Kidney capillary endothelial cell (primary cell): Measurements from ENCODE around the gene BCAS3.

Experiments used
- DNase-seq: peaks from one replicate; pipeline ENCODE4 v3.0.0-alpha.2; 2018; ENCODE audit warnings: low spot score

The BCAS3 gene

DNA sequence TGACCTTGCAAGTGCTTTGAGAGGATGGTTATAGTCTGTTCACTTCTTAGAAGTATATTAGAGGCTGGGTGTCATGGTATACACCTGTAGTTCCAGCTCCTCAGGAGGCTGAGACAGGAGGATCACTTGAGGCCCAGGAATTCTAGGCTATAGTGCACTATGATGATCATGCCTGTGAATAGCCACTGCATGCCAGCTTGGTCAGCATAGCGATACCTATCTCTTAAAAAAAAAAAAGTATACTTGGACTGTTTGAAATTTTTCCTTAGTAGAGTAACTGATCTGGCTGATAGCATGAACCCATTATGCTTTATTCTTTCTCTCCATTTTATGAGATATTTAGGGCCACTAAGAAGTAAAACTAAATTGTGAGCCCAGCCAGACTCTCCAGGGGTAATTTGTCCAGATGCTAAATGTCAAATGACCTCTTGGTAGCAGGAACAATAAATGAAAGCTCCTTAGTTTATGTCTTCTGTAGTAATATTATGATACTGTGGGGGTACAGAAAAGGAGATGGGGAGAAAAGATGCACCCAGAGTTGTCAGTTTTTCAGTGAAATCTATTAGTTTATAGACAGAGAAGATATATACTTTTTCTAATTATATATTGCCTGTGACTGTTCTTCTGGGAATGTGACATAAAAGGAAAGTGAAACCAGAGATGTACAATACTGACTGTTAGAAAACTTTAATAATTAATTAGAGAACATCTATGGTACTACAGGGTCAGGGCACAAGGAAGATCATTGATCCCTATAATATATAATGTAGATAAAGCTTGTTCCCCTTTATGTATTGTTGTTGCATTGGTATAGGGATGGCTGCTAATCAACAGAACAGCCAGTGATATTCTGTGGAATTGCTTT is 386.7 kb downstream of the BCAS3 start:
- no peak for DNase-seq

DNA sequence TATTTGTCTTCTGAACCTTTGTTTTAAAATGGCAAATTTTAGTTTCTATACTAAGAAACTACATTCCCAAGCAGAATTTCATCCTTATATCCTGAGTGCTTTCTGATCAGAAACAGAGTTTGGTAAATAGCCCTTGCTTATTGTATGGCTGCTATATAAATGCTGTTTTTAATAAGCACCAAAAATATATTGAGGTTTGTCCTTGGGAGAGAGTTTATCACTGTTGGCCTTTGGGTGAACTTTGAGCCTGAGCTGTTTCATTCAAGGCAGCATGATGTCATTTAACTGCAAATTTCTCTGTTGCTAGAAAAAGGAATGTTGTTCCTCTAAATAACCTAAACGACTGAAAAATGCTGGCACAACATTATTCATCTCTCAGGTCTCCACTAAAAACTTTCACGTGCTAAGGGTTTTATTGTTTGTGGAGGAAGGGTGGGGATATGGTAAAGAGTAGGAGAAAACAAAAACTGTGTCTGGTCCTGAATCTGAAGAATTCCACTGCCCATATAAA is 387.7 kb downstream of the BCAS3 start:
- no peak for DNase-seq

DNA sequence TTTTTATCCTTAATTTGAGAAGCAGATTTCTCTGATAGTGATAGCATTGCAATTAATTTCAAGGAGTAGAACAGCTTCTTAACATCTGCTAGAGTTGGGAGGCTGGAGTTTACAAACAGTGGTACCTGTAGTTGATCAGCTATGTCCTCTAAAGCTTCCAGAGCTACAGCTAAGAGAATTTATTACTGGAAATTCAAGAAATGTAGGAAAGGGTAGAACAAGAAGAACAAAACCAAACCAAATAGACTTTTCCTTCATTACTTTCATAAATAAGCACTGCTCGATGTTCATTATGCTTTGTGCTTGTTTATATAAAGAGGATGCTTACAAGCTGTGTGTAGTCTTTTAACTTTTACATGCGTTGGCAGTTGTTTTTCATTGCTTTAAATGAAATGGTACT is 388.4 kb downstream of the BCAS3 start:
- DNase-seq = no peak

DNA sequence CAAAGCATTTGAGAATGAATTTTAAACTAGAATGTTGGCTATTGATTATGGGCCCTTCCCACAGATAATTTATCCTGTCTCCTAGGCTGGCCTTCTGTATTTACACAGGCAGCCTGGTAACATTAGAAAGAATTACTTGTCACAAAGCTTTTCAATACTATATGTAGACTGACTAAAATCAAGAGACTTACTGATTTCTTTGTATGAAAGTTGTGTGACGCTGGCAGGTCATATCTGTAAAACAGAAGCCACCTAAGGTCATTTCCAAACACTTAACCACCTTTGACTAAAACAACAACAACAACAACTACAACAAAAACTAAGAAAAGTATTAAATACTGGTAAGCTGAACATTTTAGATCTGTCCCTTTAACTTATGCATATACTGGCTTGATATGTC is 393.0 kb downstream of the BCAS3 start:
- DNase-seq = no peak

DNA sequence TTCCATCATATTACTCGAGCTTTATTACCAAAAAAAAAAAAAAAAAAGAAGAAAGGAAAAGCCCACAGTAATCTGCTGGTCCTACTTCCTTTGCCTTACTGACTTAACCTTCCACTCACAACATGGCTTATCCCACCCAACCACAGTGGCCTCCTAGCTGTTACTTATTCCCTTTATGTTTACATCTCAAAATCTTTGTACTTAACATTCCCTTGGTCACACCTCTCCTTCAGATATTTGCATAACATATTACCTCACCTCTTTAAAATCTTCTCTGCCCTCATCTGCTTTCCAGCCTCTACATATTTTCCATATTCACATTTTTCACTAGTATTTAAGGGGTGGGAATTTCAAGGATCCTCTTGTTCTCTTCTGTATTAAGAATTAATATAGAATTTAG is 395.0 kb downstream of the BCAS3 start:
- DNase-seq = no peak

DNA sequence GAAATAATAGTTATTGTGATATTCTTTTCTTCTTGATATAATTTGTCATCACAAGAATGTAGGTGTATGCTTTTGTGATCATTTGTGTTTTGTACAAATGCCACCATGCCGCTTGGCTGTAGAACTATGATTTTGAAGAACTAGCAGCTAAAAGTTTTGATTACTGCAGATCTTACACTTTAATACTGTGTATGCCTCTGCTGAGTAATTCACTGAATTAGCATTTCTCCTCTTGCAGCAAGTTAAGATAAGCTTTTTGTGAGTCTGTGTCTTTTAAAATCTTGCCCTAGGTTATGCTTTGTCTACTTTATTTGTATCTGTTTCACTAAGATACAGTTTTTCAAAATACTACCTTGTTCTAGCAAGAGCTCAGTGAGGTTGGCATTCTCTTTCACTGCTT is 395.5 kb downstream of the BCAS3 start:
- DNase-seq = no peak

DNA sequence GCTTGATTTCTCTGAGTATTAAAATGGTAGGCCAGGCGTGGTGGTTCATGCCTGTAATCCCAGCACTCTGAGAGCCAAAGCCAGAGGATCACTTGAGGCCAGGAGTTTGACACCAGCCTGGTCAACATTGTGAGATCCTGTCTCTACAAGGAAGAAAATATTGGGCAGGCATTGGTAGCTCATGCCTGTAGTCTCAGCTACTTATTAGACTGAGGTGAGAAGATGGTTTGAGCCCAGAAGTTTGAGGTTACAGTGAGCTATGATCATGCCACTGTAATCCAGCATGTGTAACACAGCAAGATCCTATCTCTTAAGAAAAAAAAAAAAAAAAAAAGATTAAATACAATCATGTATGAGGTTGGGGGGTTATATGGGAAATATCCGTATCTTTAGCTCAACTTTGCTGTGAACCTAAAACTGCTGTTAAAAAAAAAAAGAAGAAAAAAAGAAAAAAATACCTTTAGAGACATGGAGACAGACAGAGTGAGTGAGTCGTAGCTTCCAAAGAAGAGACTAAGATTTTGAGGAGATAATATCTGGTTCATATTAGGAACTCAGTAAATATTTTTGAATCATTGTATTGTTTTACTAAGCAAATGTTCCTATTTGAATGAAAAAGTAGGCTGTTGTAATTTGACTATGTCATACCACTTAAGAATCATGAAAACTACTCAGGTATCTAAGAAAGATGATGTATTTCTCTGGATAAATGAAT is 396.3 kb downstream of the BCAS3 start:
- no peak for DNase-seq

DNA sequence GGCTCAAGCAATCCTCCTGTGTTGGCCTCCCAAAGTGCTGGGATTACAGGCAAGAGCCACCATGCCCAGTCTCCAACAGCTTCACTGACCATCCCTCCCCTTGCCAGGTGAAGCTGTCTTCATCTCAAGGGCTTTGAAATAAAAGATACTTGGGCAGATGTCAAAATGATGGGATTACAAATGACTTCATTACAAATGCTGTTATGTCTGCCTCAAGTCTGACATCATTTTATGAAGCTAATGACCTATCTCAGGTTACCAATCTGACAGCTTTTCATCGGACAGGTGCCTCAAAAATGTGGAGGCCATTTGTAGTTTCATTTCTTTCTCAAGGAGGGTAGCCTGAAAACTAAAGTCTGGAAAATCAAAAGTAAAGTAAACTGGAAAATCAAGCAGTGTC is 398.3 kb downstream of the BCAS3 start:
- DNase-seq = no peak

DNA sequence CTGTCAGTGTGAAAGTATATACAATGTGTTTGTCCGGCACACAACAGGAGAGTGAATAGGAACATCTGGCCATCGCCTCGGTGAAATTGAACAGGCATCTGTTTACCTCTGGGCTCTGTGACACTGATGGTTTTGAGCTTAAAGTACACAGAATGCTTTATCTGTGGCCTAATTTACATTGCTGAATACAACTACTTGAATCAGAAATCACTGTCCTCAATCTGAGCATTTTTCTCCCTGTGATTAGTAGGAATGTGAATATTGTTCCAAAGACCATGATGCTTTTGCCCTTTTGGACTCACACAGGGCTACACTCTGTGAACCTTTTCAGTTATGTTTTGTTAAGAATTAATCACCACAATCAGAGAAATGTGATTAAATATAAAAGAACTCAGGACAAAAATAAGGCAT is 399.0 kb downstream of the BCAS3 start:
- no peak for DNase-seq

DNA sequence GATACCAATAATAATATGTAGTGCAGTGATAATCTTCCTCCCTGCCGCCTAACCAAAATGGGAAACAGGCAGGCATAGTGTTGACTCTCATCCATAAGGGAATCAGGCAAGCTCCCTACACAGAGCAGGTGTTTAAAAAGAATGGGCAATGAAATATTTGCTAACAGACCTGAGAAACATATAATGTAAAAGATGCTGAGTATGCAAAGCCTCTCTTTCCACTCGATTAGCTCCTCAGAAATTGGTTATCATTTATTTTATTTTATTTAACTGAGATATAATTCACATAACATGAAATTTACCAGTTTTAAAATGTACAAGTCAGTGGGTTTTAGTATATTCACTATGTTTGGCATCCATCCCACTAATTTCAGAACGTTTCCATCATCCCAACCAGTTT is 404.3 kb downstream of the BCAS3 start:
- no peak for DNase-seq

DNA sequence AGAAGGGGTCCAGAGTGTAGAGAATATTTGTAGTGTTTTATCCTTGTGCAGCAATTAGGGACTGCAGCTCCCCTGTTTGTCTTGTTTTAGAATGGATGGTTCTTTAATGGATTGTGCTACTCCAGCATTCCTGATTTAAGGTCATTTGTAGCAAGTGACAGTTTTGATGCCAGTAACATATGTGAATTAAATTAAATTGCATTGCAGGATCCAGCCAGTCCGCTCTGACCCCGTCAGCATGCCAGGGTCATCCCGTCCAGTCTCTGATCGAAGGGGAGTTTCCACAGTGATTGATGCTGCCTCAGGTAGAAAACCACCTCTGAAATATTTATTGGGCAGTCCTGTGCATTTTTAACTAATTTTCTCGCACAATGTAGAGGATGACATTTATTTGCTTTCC is 406.6 kb downstream of the BCAS3 start:
- DNase-seq = no peak

DNA sequence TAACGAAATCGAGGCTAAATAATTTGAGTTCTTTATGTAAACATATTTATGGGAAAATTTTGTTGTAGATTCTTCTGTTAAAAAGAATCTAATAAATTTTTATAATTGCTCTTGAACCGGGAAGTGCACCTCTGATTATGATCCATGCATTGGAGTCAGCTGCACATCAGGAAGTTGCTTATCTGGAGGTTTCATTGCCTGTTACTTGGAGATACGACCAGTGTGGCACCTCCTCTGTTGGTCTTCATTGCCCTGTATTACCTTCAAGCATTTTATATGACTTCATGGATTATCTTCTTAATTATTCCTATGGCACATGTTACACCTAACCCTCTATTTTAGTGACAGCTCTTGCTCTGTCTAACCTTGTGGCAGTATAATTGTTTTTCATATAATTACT is 409.4 kb downstream of the BCAS3 start:
- no peak for DNase-seq

DNA sequence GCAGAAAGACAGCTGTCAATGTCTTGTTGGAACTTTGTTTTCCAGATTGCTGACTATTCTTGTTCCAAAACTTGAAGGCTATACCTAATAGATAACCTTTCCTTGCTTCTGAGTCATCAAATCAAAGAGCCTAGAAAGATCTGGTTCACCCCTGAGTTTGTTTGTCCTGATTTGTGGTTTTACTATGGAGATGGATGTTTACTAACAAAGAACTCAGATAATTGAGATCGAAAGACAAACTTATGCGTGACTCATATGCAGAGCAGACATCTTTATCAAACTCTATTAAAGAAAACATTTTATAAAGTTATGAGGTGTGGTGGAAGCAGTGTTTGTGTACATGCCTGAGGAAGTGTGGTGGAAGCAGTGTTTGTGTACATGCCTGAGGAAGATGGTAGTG is 410.9 kb downstream of the BCAS3 start:
- no peak for DNase-seq

DNA sequence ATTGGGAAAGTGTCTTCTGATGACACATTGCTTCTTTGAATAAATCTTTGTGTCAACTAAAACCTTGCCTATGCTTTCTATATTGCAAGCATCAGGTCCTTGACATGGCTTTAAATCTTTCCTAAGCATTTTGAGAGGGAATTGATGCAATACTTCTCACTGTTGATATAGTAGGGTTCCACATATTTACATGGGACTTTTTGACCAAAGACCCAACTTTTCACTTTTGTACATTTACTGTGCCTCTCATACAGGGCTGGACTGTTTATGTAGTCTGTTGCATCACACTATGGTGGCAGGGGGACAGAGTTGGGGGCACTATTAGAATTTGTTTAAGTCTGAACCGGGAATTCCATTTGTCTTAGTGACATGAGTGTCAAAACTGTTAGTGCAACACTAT is 413.4 kb downstream of the BCAS3 start:
- no peak for DNase-seq

DNA sequence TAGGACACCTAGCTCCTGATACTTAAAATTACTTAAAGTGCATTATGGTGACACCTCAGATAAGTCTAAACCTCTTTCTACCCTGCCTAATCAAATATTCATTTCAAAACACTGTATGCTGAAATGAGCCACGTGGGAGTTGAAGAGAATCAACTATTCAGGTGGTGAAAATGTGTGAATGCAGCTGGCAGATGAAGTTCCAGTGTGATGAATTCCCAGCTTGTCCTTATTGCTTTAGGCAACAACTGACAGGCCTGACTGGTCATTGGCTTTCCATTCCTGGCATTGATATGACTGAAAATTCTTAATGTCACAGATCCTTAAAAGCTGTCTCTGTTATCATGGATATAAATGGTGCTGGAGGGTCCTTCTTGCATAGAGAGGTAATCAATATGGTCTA is 420.1 kb downstream of the BCAS3 start:
- DNase-seq = no peak

DNA sequence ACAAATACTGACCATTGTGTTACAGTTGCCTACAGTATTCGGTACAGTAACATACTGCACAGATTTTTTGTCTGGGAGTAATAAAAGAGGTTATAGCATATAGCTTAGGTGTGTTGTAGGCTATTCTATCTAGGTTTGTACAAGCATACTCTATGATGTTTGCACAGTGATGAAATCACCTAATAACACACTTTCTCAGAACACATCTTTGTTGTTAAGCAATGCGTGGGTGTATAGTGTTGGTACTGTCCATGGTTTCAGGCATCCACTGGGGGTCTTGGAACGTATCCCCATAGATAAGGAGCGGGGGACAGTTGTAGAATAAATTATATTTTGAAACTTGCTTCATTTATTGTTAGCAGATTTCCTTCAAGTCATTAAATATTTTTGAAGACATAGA is 428.7 kb downstream of the BCAS3 start:
- no peak for DNase-seq

DNA sequence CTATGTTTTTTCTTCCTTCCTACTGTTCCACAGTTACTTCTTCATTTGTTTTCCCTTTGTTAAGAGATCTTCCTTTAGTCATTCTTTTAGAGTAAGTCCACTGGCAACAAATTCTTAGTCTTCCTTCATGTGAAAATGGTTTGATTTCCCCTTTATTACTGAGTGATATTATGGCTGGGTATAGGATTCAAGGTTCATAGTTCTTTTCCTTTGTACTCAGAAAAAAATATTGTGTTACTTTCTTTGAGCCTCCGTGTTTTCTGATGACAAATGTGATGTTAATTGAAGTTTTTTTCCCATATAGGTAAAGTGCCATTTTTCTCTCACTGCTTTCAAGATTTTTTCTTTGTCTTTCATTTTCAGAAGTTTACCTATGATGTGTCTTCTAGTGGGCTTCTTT is 438.9 kb downstream of the BCAS3 start:
- DNase-seq = no peak

DNA sequence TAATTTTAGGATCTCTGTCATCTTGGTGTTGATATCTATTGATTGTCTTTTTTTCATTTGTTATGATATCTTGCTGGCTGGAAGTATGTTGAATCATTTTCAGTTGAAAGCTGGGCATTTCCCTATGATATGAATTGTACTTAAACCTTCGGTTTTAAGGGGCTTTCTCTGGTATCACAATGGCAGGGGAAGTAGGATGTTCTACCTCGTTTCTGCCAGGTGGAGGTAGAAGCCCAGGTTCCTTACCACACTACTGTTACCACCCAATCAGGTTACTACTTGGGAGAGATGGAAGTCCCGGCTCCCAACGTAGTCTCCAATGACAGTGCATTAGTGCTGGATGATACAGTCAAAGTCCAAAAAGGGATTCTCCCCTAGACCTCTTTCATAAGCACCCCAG is 440.3 kb downstream of the BCAS3 start:
- DNase-seq = no peak

DNA sequence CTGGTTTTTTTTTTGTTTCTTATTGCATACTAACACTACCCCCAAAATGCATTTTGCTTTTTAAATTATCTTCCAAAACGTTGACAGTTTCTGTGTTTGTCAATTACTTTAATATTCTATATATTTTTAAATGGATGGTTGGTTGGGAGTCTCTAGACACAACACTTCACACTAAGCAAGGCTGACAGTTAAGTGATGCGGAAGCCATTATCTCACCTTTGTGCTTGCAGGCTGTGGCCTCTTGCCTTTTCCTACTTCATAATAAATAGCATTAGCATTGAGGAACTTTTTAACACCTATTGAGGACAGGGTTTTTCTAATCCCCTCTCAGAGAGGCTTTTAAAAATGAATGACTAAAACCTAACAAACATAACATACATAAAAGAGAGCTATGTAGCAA is 441.2 kb downstream of the BCAS3 start:
- DNase-seq = no peak

DNA sequence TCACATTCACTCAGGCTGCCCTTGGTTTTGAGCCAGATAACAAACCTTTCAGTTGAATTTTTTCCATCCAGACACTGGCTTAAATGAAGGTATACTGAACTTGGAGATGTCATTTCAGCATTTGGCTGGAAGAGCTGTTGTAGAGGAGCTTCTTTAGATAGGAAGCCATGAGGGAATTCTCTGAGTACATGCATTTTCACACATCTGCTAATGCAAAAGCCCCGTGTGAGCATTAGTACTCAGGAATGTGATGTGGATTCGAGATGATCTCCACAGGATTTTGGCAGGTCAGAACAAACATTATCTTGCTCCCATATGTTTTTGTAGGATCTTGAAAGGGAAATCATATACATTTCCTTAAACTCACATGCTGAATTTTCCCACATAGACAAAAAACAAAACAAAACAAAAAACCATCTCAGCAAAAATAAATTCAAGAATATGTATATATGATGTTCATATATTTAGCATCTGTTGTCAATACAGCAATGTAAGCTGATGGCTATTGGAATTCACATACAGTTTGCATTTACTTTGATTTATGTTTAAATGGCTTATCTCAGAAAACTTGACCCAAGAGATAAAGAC is 444.8 kb downstream of the BCAS3 start:
- no peak for DNase-seq

DNA sequence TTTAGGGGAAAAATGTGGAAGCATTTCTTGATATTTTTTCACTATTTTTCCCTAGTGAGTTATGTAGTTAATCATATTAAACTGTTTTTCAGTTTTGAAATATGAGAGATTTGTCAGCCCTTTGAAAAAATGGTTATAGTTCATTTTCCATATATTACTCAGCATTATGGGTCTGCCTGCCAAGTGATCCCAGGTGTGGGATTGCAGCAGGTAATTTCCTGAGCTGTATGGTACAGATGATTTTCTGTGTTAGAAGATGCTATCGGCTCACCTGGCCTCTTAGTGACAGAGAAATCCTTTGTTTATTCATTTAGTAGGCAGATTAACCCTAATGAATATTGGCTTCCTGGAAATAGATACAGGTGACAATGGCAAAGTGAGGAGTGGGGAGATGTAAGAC is 446.9 kb downstream of the BCAS3 start:
- DNase-seq = no peak

DNA sequence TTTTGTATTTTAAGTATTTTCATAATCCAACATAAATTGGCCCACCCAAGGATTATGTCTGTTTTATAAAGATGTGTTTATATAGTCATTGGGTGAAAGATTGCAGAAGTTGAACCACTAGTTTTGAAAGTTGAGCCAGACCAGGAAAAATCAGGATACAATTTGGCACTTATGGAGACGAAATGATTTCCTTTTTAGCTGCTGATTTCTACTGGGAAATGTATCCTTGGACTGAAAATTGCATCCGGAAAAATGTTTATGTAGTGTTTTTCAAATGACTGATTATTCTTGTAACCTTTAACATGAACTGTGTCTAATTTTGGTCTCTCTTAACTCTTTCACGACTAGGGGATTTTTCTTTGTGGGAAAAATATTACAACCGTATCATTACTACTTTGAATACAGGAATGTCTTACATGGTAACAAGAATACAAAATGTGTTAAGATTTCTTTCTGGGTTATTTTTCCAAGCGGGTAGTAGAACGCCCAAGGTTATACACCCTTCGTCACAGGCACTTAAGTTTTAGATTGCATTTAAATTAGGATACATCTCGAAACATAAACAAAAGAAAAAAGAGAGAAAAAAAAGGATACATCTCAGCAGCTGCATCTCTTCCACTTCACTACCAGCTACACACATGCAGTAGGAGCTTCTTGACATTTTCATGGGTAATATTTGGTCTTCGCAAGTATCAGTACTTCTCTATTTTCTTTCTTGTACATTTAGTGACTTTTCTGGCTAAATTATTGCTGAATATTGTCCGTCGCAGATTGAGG is 449.0 kb downstream of the BCAS3 start:
- no peak for DNase-seq
